ENCODE measurements around the gene RPRD2.

Gene RPRD2

GRCh38 chr1:150415800-150416199 lies 51.9 kb downstream of the RPRD2 start:
- POLR2A ChIA-PET, result no interaction called here

DNA sequence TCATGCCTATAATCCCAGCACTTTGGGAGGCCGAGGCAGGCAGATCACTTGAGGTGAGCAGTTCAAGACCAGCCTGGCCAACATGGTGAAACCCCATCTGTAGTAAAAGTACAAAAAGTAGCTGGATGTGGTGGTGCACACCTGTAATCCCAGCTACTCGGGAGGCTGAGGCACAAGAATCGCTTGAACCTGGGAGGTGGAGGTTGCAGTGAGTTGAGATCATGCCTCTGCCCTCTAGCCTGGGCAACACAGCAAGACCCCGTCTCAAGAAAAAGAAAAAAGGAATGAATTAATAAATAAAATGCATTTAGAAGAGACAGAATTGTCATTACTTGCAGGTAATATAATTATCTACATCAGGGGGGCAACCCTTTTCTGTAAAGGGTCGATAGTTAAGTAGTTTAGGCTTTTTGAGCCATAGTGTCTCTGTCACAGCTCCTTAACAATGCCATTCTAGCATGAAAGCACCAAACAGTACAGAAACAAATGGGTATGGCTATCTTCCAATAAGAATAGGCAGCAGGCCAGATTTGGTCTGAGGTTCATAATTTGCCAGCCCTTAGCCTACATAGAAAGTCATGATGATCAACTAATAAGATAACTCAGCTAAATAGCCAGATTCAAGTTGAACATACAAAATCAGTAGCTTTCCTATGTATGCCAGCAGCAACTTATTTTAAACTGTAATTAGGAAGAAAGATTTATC lies 56.8 kb downstream of the RPRD2 start:
- no peak for DNase-seq (ENCODE audit: extremely low spot score)
- ChIA-PET CTCF (no interaction called here), POLR2A (no interaction called here)
- TF ChIP-seq CTCF (IDR thresholded peaks at IDR 0.05; ENCODE audit: control extremely low read depth, extremely low read depth, low read depth, missing control alignments), result no peak

More at GRCh38 chr1:150415800-150416199, 51.9 kb downstream of the RPRD2 start:
- no peak for TF ChIP-seq CTCF (IDR thresholded peaks at IDR 0.05; ENCODE audit: control extremely low read depth, extremely low read depth, low read depth, missing control alignments)
- DNase-seq (ENCODE audit: extremely low spot score), result no peak
- CTCF ChIA-PET, result interaction anchor here (1.1 kb wide), 1 partner anchor 22 kb away, joined by 3 read pairs; no protein-coding TSS in a partner anchor

- DNase-seq (ENCODE audit: extremely low spot score), result no peak
- TF ChIP-seq CTCF (IDR thresholded peaks at IDR 0.05; ENCODE audit: control extremely low read depth, extremely low read depth, low read depth, missing control alignments), result no peak
- CTCF ChIA-PET, result no interaction called here
Observed at GRCh38 chr1:150422541-150422940, 58.6 kb downstream of the RPRD2 start.

GRCh38 chr1:150429805-150430204 lies 65.9 kb downstream of the RPRD2 start:
- peak; percentile 55 for DNase-seq (ENCODE audit: extremely low spot score)
- ChIA-PET POLR2A (no interaction called here), CTCF (interaction anchor here (1.5 kb wide), 1 partner anchor 174 kb away, joined by 5 read pairs; no protein-coding TSS in a partner anchor)
- peak; percentile 35 for TF ChIP-seq CTCF (IDR thresholded peaks at IDR 0.05; ENCODE audit: control extremely low read depth, extremely low read depth, low read depth, missing control alignments)

More at GRCh38 chr1:150422541-150422940, 58.6 kb downstream of the RPRD2 start:
- POLR2A ChIA-PET, result no interaction called here

GRCh38 chr1:150441121-150441520 lies 77.2 kb downstream of the RPRD2 start:
- ChIA-PET POLR2A (no interaction called here), CTCF (interaction anchor here (0.8 kb wide), 1 partner anchor 185 kb away, joined by 3 read pairs; no protein-coding TSS in a partner anchor)
- DNase-seq (ENCODE audit: extremely low spot score), result no peak
- no peak for TF ChIP-seq CTCF (IDR thresholded peaks at IDR 0.05; ENCODE audit: control extremely low read depth, extremely low read depth, low read depth, missing control alignments)

GRCh38 chr1:150444232-150444631 lies 80.3 kb downstream of the RPRD2 start:
- DNase-seq (ENCODE audit: extremely low spot score), result no peak
- TF ChIP-seq CTCF (IDR thresholded peaks at IDR 0.05; ENCODE audit: control extremely low read depth, extremely low read depth, low read depth, missing control alignments), result no peak
- ChIA-PET POLR2A (no interaction called here), CTCF (interaction anchor here (1.5 to 1.9 kb wide), 2 partner anchors 10 to 98 kb away, joined by 3 to 5 read pairs; no protein-coding TSS in a partner anchor)

Data from GM10248 (cell line).